HCT116 (cell line): ENCODE data around the gene CYB5D1. TPM values are rescaled to one million over a fixed set of nuclear protein-coding genes. Genes with fewer than 3 reads are reported as not detected.

Experiments
- ATAC-seq: fragments of 200-7000 bp; cut with Tn5 transposase; 2 replicates; pipeline ENCODE4 v1.9.1; 2020; ENCODE audit warnings: mild to moderate bottlenecking, moderate library complexity
- BruUV-seq: library from RNA; stranded (reverse); fragments of 400-500 nt; replicated peaks from 2 replicates; lab custom pipeline; 2021; lab: Mats Ljungman, UMichigan
- CTCF ChIA-PET: fragments of 300-600 bp; sonication (Branson Sonifier 250); formaldehyde crosslinking; loops from one replicate; lab custom pipeline; 2021; ENCODE audit warnings: antibody characterized with exemption; lab: Charles Lee
- POLR2A ChIA-PET: fragments of 300-600, 350-600 bp; sonication (Branson Sonifier 250); formaldehyde crosslinking; loops from one replicate; lab custom pipeline; 2021; ENCODE audit warnings: antibody characterized with exemption; lab: Charles Lee
- RAD21 ChIA-PET, 2 experiments: fragments of 300-600 bp; sonication (Branson Sonifier 250); formaldehyde crosslinking; loops; one replicate each; lab custom pipeline; 2023; ENCODE audit warnings: low total read pairs in 2 of 2; ENCODE audit not compliant: uncharacterized antibody in 2 of 2, unreplicated experiment in 2 of 2, low non-redundant PET in 1 of 2; lab: Charles Lee
- DNase-seq: peaks from one replicate; pipeline ENCODE4 v3.0.0-alpha.2; 2010; ENCODE audit warnings: low read depth, low spot score
- H2AFZ ChIP-seq: fragments of 200-600 bp; shearing (Covaris generic), sonication (generic); 2 replicates; pipeline ENCODE4 v1.6.1; 2017; ENCODE audit warnings: low read depth, mixed run types, mixed read lengths, antibody characterized with exemption, low read length; ENCODE audit not compliant: poor library complexity, severe bottlenecking
- H3K27ac ChIP-seq: 2 replicates; pipeline ENCODE4 v1.5.1; 2012; ENCODE audit warnings: low read depth, low read length
- H3K27me3 ChIP-seq: fragments of 200-600 bp; sonication (generic); 2 replicates; pipeline ENCODE4 v1.6.1; 2016; ENCODE audit warnings: mixed run types, low read length, mixed read lengths; ENCODE audit not compliant: insufficient read depth
- H3K36me3 ChIP-seq, 2 experiments: fragments of 200-500 bp in 1 of 2; fragments of 200-600 bp in 1 of 2; sonication (Bioruptor generic) in 1 of 2; sonication (generic) in 1 of 2; 2 replicates each; pipeline versions ENCODE4 v1.5.1 to v1.6.1; 2014 to 2016; ENCODE audit warnings: low read length in 2 of 2, inconsistent platforms in 1 of 2, mixed read lengths in 1 of 2, mixed run types in 1 of 2; ENCODE audit not compliant: insufficient read depth in 2 of 2, control insufficient read depth in 1 of 2
- H3K4me1 ChIP-seq, 2 experiments: fragments of 200-600 bp in 1 of 2; sonication (generic) in 1 of 2; 2 replicates each; pipeline versions ENCODE4 v1.5.1 to v1.6.1; 2012 to 2017; ENCODE audit warnings: low read length in 2 of 2, inconsistent platforms in 1 of 2, mild to moderate bottlenecking in 1 of 2, mixed read lengths in 1 of 2, mixed run types in 1 of 2, moderate library complexity in 1 of 2; ENCODE audit not compliant: insufficient read depth in 2 of 2, control insufficient read depth in 1 of 2
- H3K4me2 ChIP-seq: fragments of 200-600 bp; sonication (generic); 2 replicates; pipeline ENCODE4 v1.6.1; 2017; ENCODE audit warnings: mixed run types, low read length, mixed read lengths
- H3K4me3 ChIP-seq, 2 experiments: fragments of 200-600 bp in 1 of 2; sonication (generic) in 1 of 2; replicated peaks in 1 of 2; 2 replicates each; pipeline ENCODE4 v1.5.1; 2011 to 2016; ENCODE audit warnings: low read length in 2 of 2, control low read depth in 1 of 2, low read depth in 1 of 2, mild to moderate bottlenecking in 1 of 2, mixed read lengths in 1 of 2, mixed run types in 1 of 2
- H3K79me2 ChIP-seq: fragments of 200-600 bp; sonication (generic); 2 replicates; pipeline ENCODE4 v1.6.1; 2017; ENCODE audit warnings: mild to moderate bottlenecking, mixed run types, low read length, moderate library complexity, mixed read lengths; ENCODE audit not compliant: insufficient read depth
- H3K9ac ChIP-seq: fragments of 200-600 bp; sonication (generic); 2 replicates; pipeline ENCODE4 v1.6.1; 2016; ENCODE audit warnings: low read length, mixed read lengths
- H3K9me2 ChIP-seq: fragments of 200-600 bp; sonication (generic), shearing (Covaris generic); 2 replicates; pipeline ENCODE4 v1.6.1; 2017; ENCODE audit warnings: mixed run types, mild to moderate bottlenecking, moderate library complexity; ENCODE audit not compliant: insufficient read depth
- H3K9me3 ChIP-seq, 2 experiments: fragments of 200-500 bp in 1 of 2; fragments of 200-600 bp in 1 of 2; sonication (Bioruptor generic) in 1 of 2; sonication (generic) in 1 of 2; 2 replicates each; pipeline ENCODE4 v1.6.1; 2014 to 2017; ENCODE audit warnings: low read length in 2 of 2, mixed read lengths in 2 of 2, inconsistent platforms in 1 of 2, low read depth in 1 of 2, mild to moderate bottlenecking in 1 of 2, mixed run types in 1 of 2, moderate library complexity in 1 of 2; ENCODE audit not compliant: control insufficient read depth in 1 of 2, insufficient read depth in 1 of 2
- H4K20me1 ChIP-seq: fragments of 200-600 bp; sonication (generic), shearing (Covaris generic); 2 replicates; pipeline ENCODE4 v1.6.1; 2017; ENCODE audit warnings: mixed run types, mild to moderate bottlenecking, moderate library complexity; ENCODE audit not compliant: insufficient read depth
- ATF3 ChIP-seq: IDR thresholded peaks from 2 replicates; pipeline ENCODE4 v1.6.1; 2012
- CBX3 ChIP-seq: IDR thresholded peaks from 2 replicates; pipeline ENCODE4 v1.6.1; 2012; ENCODE audit warnings: low read depth
- CEBPB ChIP-seq: IDR thresholded peaks from 2 replicates; pipeline ENCODE4 v1.6.1; 2012; ENCODE audit warnings: low read depth
- EGR1 ChIP-seq: IDR thresholded peaks from 2 replicates; pipeline ENCODE4 v1.6.1; 2012; ENCODE audit warnings: low read depth
- ELF1 ChIP-seq: IDR thresholded peaks from 2 replicates; pipeline ENCODE4 v1.6.1; 2012; ENCODE audit warnings: low read depth, borderline replicate concordance
- EZH2 ChIP-seq: fragments of 200-600 bp; sonication (generic); IDR thresholded peaks from 2 replicates; pipeline ENCODE4 v1.6.1; 2017; ENCODE audit warnings: antibody characterized with exemption, mixed run types
- EZH2phosphoT487 ChIP-seq: fragments of 200-600 bp; IDR thresholded peaks from 2 replicates; pipeline ENCODE4 v1.6.1; 2018; ENCODE audit warnings: antibody characterized with exemption, borderline replicate concordance
- FOSL1 ChIP-seq: IDR thresholded peaks from 2 replicates; pipeline ENCODE4 v1.6.1; 2012; ENCODE audit warnings: low read depth
- POLR2A ChIP-seq: IDR thresholded peaks from 2 replicates; pipeline ENCODE4 v1.7.0; 2011; ENCODE audit warnings: borderline replicate concordance; ENCODE audit not compliant: insufficient read depth, insufficient read length; ENCODE audit errors: extremely low read depth
- POLR2AphosphoS5 ChIP-seq: IDR thresholded peaks from 2 replicates; pipeline ENCODE4 v1.6.1; 2011; ENCODE audit warnings: mild to moderate bottlenecking, low read depth, low read length, moderate library complexity
- RAD21 ChIP-seq: IDR thresholded peaks from 2 replicates; pipeline ENCODE4 v1.6.1; 2012; ENCODE audit warnings: low read depth, mild to moderate bottlenecking
- REST ChIP-seq: IDR thresholded peaks from 2 replicates; pipeline ENCODE4 v1.6.1; 2012; ENCODE audit warnings: low read depth
- SP1 ChIP-seq: IDR thresholded peaks from 2 replicates; pipeline ENCODE4 v1.6.1; 2012; ENCODE audit warnings: low read depth
- SRF ChIP-seq: IDR thresholded peaks from 2 replicates; pipeline ENCODE4 v1.6.1; 2012; ENCODE audit warnings: low read depth
- TCF7L2 ChIP-seq: IDR thresholded peaks from 2 replicates; pipeline ENCODE4 v1.7.0; 2011; ENCODE audit warnings: borderline replicate concordance, inconsistent platforms; ENCODE audit not compliant: insufficient read depth, insufficient read length; ENCODE audit errors: extremely low read depth
- ZBTB33 ChIP-seq: IDR thresholded peaks from 2 replicates; pipeline ENCODE4 v1.6.1; 2011; ENCODE audit warnings: mild to moderate bottlenecking, low read length, moderate library complexity; ENCODE audit not compliant: insufficient replicate concordance; ENCODE audit errors: extremely low read depth
- ZFX ChIP-seq: fragments of 450-650 bp; IDR thresholded peaks from 2 replicates; pipeline ENCODE4 v1.6.1; 2017
- ZNF274 ChIP-seq: fragments of 200-500 bp; sonication (Bioruptor generic); IDR thresholded peaks from 2 replicates; pipeline ENCODE4 v1.6.1; 2014; ENCODE audit warnings: mild to moderate bottlenecking, low read depth, low read length, inconsistent platforms
- intact Hi-C: fragments of 100-400 bp; cut with micrococcal nuclease; formaldehyde crosslinking; loops from 2 replicates; pipeline ENCODE4 v1.10.0; 2022
- total RNA-seq: library from RNA; stranded (reverse); gene quantifications from one replicate; pipeline ENCODE4 v1.2.1, GENCODE V29; 2021; ENCODE audit not compliant: unreplicated experiment
- TF ChIP-seq, protein P1 (sequence below), 3 experiments: fragments of 200-600 bp in 1 of 3; sonication (generic) in 1 of 3; IDR thresholded peaks in 2 of 3; conservative IDR thresholded peaks in 1 of 3; 2 replicates each; pipeline ENCODE4 v1.5.1; 2012 to 2017; ENCODE audit warnings: low read depth in 2 of 3, low read length in 2 of 3, antibody characterized with exemption in 1 of 3, borderline replicate concordance in 1 of 3, control low read depth in 1 of 3, mild to moderate bottlenecking in 1 of 3, mixed read lengths in 1 of 3, mixed run types in 1 of 3, moderate library complexity in 1 of 3; ENCODE audit not compliant: insufficient read depth in 1 of 3

The CYB5D1 gene
- total RNA-seq, 1 experiment from 2014 or later: 21.5 TPM

DNA sequence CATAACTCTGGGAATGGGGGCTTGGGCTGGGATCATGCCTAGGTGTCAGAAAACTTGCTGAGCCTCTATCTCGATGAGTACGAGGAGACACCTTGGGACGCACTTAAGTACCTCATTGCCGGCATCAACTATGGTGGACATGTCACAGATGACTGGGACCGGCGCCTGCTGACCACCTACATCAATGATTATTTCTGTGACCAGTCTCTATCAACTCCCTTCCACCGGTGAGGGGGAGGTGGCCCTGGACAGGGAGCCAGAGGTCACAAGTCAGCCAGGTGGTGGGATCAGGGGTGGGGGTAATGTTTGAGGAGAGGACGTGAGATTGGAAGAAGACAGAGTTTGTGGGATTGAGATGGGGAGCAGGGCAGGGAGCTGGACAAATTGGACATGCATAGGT is 27.2 kb upstream of the CYB5D1 start:
- ATAC-seq (no peak), DNase-seq (no peak)
- H3K4me1 ChIP-seq: peaks cover 7 to 29% of the 10 kb centered on the region in 2 experiments; a peak in 3 of 4 replicates
- no peak overlapping the region for H3K4me2 ChIP-seq
- ChIA-PET POLR2A (no interaction called here), RAD21 (no interaction called here), CTCF (no interaction called here)
- TF ChIP-seq POLR2A: no peak
- TF ChIP-seq ATF3: no peak
- TF ChIP-seq ELF1: no peak
- no peak for TF ChIP-seq SRF
- TF ChIP-seq CEBPB: no peak
- TF ChIP-seq FOSL1: no peak
- no peak for TF ChIP-seq ZFX
- TF ChIP-seq ZBTB33: no peak
- no peak for TF ChIP-seq CBX3
- TF ChIP-seq REST: no peak
- TF ChIP-seq POLR2AphosphoS5: no peak
- TF ChIP-seq, protein P1, sequence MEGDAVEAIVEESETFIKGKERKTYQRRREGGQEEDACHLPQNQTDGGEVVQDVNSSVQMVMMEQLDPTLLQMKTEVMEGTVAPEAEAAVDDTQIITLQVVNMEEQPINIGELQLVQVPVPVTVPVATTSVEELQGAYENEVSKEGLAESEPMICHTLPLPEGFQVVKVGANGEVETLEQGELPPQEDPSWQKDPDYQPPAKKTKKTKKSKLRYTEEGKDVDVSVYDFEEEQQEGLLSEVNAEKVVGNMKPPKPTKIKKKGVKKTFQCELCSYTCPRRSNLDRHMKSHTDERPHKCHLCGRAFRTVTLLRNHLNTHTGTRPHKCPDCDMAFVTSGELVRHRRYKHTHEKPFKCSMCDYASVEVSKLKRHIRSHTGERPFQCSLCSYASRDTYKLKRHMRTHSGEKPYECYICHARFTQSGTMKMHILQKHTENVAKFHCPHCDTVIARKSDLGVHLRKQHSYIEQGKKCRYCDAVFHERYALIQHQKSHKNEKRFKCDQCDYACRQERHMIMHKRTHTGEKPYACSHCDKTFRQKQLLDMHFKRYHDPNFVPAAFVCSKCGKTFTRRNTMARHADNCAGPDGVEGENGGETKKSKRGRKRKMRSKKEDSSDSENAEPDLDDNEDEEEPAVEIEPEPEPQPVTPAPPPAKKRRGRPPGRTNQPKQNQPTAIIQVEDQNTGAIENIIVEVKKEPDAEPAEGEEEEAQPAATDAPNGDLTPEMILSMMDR (IDR thresholded peaks at IDR 0.05 in 2 of 3, conservative IDR thresholded peaks at IDR 0.05 in 1 of 3; ENCODE audit: borderline replicate concordance in 1 of 3, insufficient read depth in 1 of 3, low read depth in 2 of 3, low read length in 2 of 3): no peak
- TF ChIP-seq RAD21: no peak
- TF ChIP-seq TCF7L2: no peak
- no peak for TF ChIP-seq EZH2phosphoT487
- TF ChIP-seq EGR1: no peak
- no peak for TF ChIP-seq ZNF274
- no peak for TF ChIP-seq EZH2
- TF ChIP-seq SP1: no peak
- H3K9me2 ChIP-seq: no peaks in the 10 kb centered on the region
- H3K27ac ChIP-seq: no peak overlapping the region
- H3K9me3 ChIP-seq: no peaks in the 10 kb centered on the region
- H3K79me2 ChIP-seq: no peaks in the 10 kb centered on the region
- no peak overlapping the region for H2AFZ ChIP-seq
- no peaks in the 10 kb centered on the region for H4K20me1 ChIP-seq
- no peak overlapping the region for H3K9ac ChIP-seq
- BruUV-seq: no TSS peak
- intact Hi-C loops: no loop called here
- H3K27me3 ChIP-seq: no peaks in the 10 kb centered on the region
- H3K4me3 ChIP-seq: no peak overlapping the region
- H3K36me3 ChIP-seq: no peaks in the 10 kb centered on the region
